HEK293 (cell line): ENCODE measurements around the gene EXO5.

Experiments used
- CTCF ChIA-PET: fragments of 350-600 bp; formaldehyde crosslinking; extraction: SDS; loops from one replicate; lab custom pipeline; 2021; ENCODE audit warnings: antibody characterized with exemption; lab: Yijun Ruan, JAX
- POLR2A ChIA-PET: fragments of 300-600 bp; formaldehyde crosslinking; extraction: SDS; loops from one replicate; lab custom pipeline; 2020; ENCODE audit warnings: antibody characterized with exemption, inconsistent platforms; lab: Yijun Ruan, JAX
- H3K27ac ChIP-seq: fragments of 200-500 bp; sonication (Bioruptor generic); 2 replicates; pipeline ENCODE4 v1.5.1; 2014; ENCODE audit warnings: low read depth, low read length, control low read depth, inconsistent platforms; ENCODE audit errors: extremely low read depth
- H3K36me3 ChIP-seq, 2 experiments: fragments of 200-500 bp in 1 of 2; sonication (Bioruptor generic) in 1 of 2; 1 replicate in 1 of 2; 2 replicates in 1 of 2; pipeline ENCODE4 v1.5.1; 2014 to 2017; ENCODE audit warnings: inconsistent platforms in 2 of 2, low read length in 2 of 2; ENCODE audit not compliant: control insufficient read depth in 2 of 2, insufficient read depth in 1 of 2
- H3K4me1 ChIP-seq: fragments of 200-500 bp; sonication (Bioruptor generic); 2 replicates; pipeline ENCODE4 v1.5.1; 2014; ENCODE audit warnings: mild to moderate bottlenecking, low read length, inconsistent platforms; ENCODE audit not compliant: control insufficient read depth, insufficient read depth
- H3K4me3 ChIP-seq: 2 replicates; pipeline ENCODE4 v1.5.1; 2011; ENCODE audit warnings: low read depth, mild to moderate bottlenecking, control low read depth, low read length, moderate library complexity
- H3K9me3 ChIP-seq: fragments of 200-500 bp; sonication (Bioruptor generic); 2 replicates; pipeline ENCODE4 v1.5.1; 2014; ENCODE audit warnings: low read depth, low read length, inconsistent platforms; ENCODE audit not compliant: control insufficient read depth, insufficient read depth
- KLF1 ChIP-seq: fragments of 450-650 bp; formaldehyde crosslinking; IDR thresholded peaks from 2 replicates; pipeline ENCODE4 v1.5.1; 2016; ENCODE audit warnings: missing biosample characterization, missing genetic modification characterization
- KLF16 ChIP-seq: fragments of 450-650 bp; formaldehyde crosslinking; IDR thresholded peaks from 2 replicates; pipeline ENCODE4 v1.5.1; 2017; ENCODE audit warnings: missing biosample characterization, missing genetic modification characterization
- KLF9 ChIP-seq: fragments of 450-650 bp; formaldehyde crosslinking; IDR thresholded peaks from 2 replicates; pipeline ENCODE4 v1.5.1; 2016; ENCODE audit warnings: missing biosample characterization, missing genetic modification characterization, low read depth
- MZF1 ChIP-seq: fragments of 450-650 bp; formaldehyde crosslinking; IDR thresholded peaks from 2 replicates; pipeline ENCODE4 v1.5.1; 2017; ENCODE audit warnings: missing biosample characterization, missing genetic modification characterization, borderline replicate concordance
- RBAK ChIP-seq: fragments of 450-650 bp; formaldehyde crosslinking; IDR thresholded peaks from 2 replicates; pipeline ENCODE4 v1.5.1; 2016; ENCODE audit warnings: missing biosample characterization, missing genetic modification characterization
- SCRT1 ChIP-seq: fragments of 450-650 bp; formaldehyde crosslinking; IDR thresholded peaks from 2 replicates; pipeline ENCODE4 v1.5.1; 2016; ENCODE audit warnings: missing biosample characterization, missing genetic modification characterization, borderline replicate concordance
- ZBTB44 ChIP-seq: fragments of 450-650 bp; IDR thresholded peaks from 2 replicates; pipeline ENCODE4 v1.5.1; 2018; ENCODE audit warnings: missing biosample characterization, mild to moderate bottlenecking, missing genetic modification characterization
- ZFHX2 ChIP-seq: fragments of 450-650 bp; formaldehyde crosslinking; conservative IDR thresholded peaks from 2 replicates; pipeline ENCODE4 v1.5.1; 2016; ENCODE audit warnings: missing biosample characterization, missing genetic modification characterization
- ZFP3 ChIP-seq: fragments of 450-650 bp; formaldehyde crosslinking; IDR thresholded peaks from 2 replicates; pipeline ENCODE4 v1.5.1; 2016; ENCODE audit warnings: low read depth, missing biosample characterization, missing genetic modification characterization
- ZNF133 ChIP-seq: fragments of 450-650 bp; formaldehyde crosslinking; IDR thresholded peaks from 2 replicates; pipeline ENCODE4 v1.5.1; 2016; ENCODE audit warnings: missing biosample characterization, missing genetic modification characterization
- ZNF16 ChIP-seq: fragments of 450-650 bp; formaldehyde crosslinking; IDR thresholded peaks from 2 replicates; pipeline ENCODE4 v1.5.1; 2016; ENCODE audit warnings: low read depth, missing biosample characterization, missing genetic modification characterization
- ZNF24 ChIP-seq: fragments of 450-650 bp; formaldehyde crosslinking; IDR thresholded peaks from 2 replicates; pipeline ENCODE4 v1.5.1; 2016; ENCODE audit warnings: missing biosample characterization, missing genetic modification characterization
- ZNF266 ChIP-seq: fragments of 450-650 bp; formaldehyde crosslinking; IDR thresholded peaks from 2 replicates; pipeline ENCODE4 v1.5.1; 2016; ENCODE audit warnings: missing biosample characterization, missing genetic modification characterization, low read depth
- ZNF350 ChIP-seq: fragments of 450-650 bp; formaldehyde crosslinking; IDR thresholded peaks from 2 replicates; pipeline ENCODE4 v1.5.0; 2017; ENCODE audit warnings: missing biosample characterization, mild to moderate bottlenecking, missing genetic modification characterization
- ZNF398 ChIP-seq: fragments of 450-650 bp; formaldehyde crosslinking; IDR thresholded peaks from 2 replicates; pipeline ENCODE4 v1.5.1; 2017; ENCODE audit warnings: missing biosample characterization, missing genetic modification characterization
- ZNF433 ChIP-seq: fragments of 450-650 bp; formaldehyde crosslinking; IDR thresholded peaks from 2 replicates; pipeline ENCODE4 v1.5.1; 2016; ENCODE audit warnings: missing biosample characterization, missing genetic modification characterization, low read depth
- ZNF555 ChIP-seq: fragments of 450-650 bp; formaldehyde crosslinking; conservative IDR thresholded peaks from 2 replicates; pipeline ENCODE4 v1.5.1; 2017; ENCODE audit warnings: missing biosample characterization, mild to moderate bottlenecking, missing genetic modification characterization, inconsistent platforms
- ZNF624 ChIP-seq: fragments of 450-650 bp; formaldehyde crosslinking; IDR thresholded peaks from 2 replicates; pipeline ENCODE4 v1.5.1; 2017; ENCODE audit warnings: missing biosample characterization, missing genetic modification characterization
- ZSCAN16 ChIP-seq: fragments of 450-650 bp; formaldehyde crosslinking; IDR thresholded peaks from 2 replicates; pipeline ENCODE4 v1.5.1; 2016; ENCODE audit warnings: missing biosample characterization, missing genetic modification characterization
- ZSCAN5A ChIP-seq: fragments of 450-650 bp; formaldehyde crosslinking; IDR thresholded peaks from 2 replicates; pipeline ENCODE4 v1.5.1; 2016; ENCODE audit warnings: missing biosample characterization, missing genetic modification characterization
- TF ChIP-seq, protein P1 (sequence below): fragments of 450-650 bp; formaldehyde crosslinking; conservative IDR thresholded peaks from 2 replicates; pipeline ENCODE4 v1.5.1; 2016; ENCODE audit warnings: low read depth, missing biosample characterization, missing genetic modification characterization
- TF ChIP-seq, protein P2 (sequence below): fragments of 450-650 bp; formaldehyde crosslinking; IDR thresholded peaks from 2 replicates; pipeline ENCODE4 v1.5.1; 2017; ENCODE audit warnings: missing biosample characterization, missing genetic modification characterization

The EXO5 gene, protein sequence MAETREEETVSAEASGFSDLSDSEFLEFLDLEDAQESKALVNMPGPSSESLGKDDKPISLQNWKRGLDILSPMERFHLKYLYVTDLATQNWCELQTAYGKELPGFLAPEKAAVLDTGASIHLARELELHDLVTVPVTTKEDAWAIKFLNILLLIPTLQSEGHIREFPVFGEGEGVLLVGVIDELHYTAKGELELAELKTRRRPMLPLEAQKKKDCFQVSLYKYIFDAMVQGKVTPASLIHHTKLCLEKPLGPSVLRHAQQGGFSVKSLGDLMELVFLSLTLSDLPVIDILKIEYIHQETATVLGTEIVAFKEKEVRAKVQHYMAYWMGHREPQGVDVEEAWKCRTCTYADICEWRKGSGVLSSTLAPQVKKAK

DNA sequence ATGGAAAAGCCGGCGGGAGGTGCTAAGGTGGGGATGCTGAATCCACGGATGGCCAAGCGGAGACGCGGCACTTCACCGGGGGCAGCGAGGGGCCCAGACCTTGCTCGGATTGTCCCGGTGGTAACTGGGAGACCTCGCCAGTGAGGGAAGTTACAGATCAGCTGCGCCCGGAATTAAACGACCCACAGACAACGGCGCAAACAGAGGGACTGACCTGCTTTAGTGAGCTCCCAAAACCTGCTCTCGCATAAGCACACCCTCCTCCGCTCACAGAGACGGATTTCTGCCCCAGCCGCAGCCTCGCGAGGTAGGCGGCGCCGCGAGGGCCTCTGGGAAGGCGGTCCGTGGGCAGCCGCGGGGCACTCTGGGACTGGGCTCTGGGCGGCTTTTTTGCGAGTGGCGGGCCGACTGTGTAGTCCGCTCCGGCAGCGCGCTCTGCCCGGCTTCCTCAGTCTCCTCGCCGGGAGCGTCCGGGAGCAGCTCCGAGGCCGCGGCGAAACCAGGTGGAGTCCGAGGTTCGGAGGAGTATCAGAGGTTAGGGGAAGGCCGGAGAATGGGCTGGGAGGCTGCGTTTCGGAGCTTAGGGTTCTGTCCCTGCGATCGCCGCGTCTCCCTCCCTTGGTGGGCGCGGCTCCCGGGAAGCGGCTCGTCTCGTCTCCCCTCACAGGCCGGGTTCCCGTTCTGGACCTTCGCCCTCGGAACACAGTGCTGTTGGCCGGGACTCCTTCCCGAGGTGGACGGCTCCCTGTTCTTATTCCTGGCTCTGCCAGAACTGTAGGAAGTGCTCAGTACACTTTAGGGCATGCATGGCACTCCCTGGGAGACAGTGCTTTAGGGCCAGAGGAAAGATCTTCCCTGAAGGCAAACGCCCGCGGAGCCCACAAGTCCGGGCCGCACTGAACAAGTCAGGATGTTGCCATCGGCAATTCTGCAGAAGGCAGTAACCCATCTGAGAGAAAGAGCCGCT lies at the start of gene EXO5:
Gene EXO5, plus strand, starts transcription at position 393 of the 967 bp plus-strand sequence. CDS start 5,778 bp downstream, outside the sequence.
- Histone ChIP-seq H3K27ac (peak within 1 kb of the TSS; percentile 26; the same call in 1 of the 2 replicates), H3K4me3 (peak within 1 kb of the TSS; percentile 69), H3K36me3 (peaks cover 0 to 37% of the 10 kb centered on the region in 2 experiments; a peak in 2 of 3 replicates), H3K4me1 (no peaks in the 10 kb centered on the region), H3K9me3 (no peaks in the 10 kb centered on the region; the same call in 1 of the 2 replicates)
- ChIA-PET POLR2A (interaction anchor here (0.6 to 2.2 kb wide), 10 partner anchors 8 to 471 kb away, joined by 3 to 17 read pairs (median 3); partner anchors contain the start of genes ZFP69, ZFP69B and ZNF684), CTCF (interaction anchor here (0.5 to 1.6 kb wide), 4 partner anchors 24 to 1706 kb away, joined by 3 to 4 read pairs (median 4); no protein-coding TSS in a partner anchor)
- TF ChIP-seq ZNF433 (no peak), ZNF24 (tag by site-specific recombination) (0 out of 2 replicates have a peak, but pooled peaks have one; percentile 49), RBAK (tag by site-specific recombination) (no peak), ZNF555 (tag by site-specific recombination) (no peak), ZNF16 (tag by site-specific recombination) (no peak), ZSCAN16 (tag by site-specific recombination) (no peak), KLF16 (tag by site-specific recombination) (peak; percentile 80; the same call in 1 of the 2 replicates), ZNF266 (tag by site-specific recombination) (no peak), ZFHX2 (tag by site-specific recombination) (peak; percentile 94), KLF1 (tag by site-specific recombination) (peak; percentile 68), SCRT1 (tag by site-specific recombination) (no peak), MZF1 (tag by site-specific recombination) (peak; percentile 31; the same call in 1 of the 2 replicates), ZFP3 (tag by site-specific recombination) (no peak), ZNF398 (tag by site-specific recombination) (no peak), KLF9 (tag by site-specific recombination) (peak; percentile 85), ZBTB44 (tag by site-specific recombination) (no peak), ZNF624 (tag by site-specific recombination) (no peak), ZSCAN5A (tag by site-specific recombination) (no peak), ZNF350 (tag by site-specific recombination) (no peak), ZNF133 (tag by site-specific recombination) (no peak)
- TF ChIP-seq, protein P1, sequence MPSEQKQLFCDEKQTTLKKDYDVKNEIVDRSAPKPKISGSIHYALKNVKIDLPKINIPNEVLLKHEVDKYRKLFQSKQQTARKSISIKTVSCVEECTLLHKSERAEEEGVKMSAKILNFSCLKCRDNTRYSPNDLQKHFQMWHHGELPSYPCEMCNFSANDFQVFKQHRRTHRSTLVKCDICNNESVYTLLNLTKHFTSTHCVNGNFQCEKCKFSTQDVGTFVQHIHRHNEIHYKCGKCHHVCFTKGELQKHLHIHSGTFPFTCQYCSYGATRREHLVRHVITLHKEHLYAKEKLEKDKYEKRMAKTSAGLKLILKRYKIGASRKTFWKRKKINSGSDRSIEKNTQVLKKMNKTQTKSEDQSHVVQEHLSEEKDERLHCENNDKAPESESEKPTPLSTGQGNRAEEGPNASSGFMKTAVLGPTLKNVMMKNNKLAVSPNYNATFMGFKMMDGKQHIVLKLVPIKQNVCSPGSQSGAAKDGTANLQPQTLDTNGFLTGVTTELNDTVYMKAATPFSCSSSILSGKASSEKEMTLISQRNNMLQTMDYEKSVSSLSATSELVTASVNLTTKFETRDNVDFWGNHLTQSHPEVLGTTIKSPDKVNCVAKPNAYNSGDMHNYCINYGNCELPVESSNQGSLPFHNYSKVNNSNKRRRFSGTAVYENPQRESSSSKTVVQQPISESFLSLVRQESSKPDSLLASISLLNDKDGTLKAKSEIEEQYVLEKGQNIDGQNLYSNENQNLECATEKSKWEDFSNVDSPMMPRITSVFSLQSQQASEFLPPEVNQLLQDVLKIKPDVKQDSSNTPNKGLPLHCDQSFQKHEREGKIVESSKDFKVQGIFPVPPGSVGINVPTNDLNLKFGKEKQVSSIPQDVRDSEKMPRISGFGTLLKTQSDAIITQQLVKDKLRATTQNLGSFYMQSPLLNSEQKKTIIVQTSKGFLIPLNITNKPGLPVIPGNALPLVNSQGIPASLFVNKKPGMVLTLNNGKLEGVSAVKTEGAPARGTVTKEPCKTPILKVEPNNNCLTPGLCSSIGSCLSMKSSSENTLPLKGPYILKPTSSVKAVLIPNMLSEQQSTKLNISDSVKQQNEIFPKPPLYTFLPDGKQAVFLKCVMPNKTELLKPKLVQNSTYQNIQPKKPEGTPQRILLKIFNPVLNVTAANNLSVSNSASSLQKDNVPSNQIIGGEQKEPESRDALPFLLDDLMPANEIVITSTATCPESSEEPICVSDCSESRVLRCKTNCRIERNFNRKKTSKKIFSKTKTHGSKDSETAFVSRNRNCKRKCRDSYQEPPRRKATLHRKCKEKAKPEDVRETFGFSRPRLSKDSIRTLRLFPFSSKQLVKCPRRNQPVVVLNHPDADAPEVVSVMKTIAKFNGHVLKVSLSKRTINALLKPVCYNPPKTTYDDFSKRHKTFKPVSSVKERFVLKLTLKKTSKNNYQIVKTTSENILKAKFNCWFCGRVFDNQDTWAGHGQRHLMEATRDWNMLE = peak; percentile 68; the same call in 1 of the 2 replicates
- TF ChIP-seq, protein P2, sequence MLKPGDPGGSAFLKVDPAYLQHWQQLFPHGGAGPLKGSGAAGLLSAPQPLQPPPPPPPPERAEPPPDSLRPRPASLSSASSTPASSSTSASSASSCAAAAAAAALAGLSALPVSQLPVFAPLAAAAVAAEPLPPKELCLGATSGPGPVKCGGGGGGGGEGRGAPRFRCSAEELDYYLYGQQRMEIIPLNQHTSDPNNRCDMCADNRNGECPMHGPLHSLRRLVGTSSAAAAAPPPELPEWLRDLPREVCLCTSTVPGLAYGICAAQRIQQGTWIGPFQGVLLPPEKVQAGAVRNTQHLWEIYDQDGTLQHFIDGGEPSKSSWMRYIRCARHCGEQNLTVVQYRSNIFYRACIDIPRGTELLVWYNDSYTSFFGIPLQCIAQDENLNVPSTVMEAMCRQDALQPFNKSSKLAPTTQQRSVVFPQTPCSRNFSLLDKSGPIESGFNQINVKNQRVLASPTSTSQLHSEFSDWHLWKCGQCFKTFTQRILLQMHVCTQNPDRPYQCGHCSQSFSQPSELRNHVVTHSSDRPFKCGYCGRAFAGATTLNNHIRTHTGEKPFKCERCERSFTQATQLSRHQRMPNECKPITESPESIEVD = no peak
